Activated T-helper 2 cell treated with anti-CD3 and anti-CD28 coated beads, Interferon-gamma antibody, Interleukin-2, Interleukin-4, amounts not matched to agents 10 μg/mL and 5 μg/mL and 100 μg/mL, durations not matched to agents 14 hours and 24 hours and 36 hours (primary cell): ENCODE data around the gene SLC44A3. TPM values are rescaled to one million over a fixed set of nuclear protein-coding genes. Genes with fewer than 3 reads are reported as not detected.

ENCODE experiments used
- DNase-seq: peaks from one replicate; pipeline ENCODE4 v3.0.0; 2021; ENCODE audit warnings: low spot score
- H3K27ac Mint-ChIP-seq: one replicate; pipeline ENCODE4 v1.8.0; 2021; ENCODE audit warnings: mixed read lengths
- H3K27me3 Mint-ChIP-seq: one replicate; pipeline ENCODE4 v1.8.0; 2021; ENCODE audit warnings: low read depth, mixed read lengths
- H3K36me3 Mint-ChIP-seq: one replicate; pipeline ENCODE4 v1.8.0; 2021; ENCODE audit warnings: low read depth, mixed read lengths
- H3K4me1 Mint-ChIP-seq: one replicate; pipeline ENCODE4 v1.8.0; 2021; ENCODE audit warnings: low read depth, mixed read lengths
- H3K4me3 Mint-ChIP-seq: one replicate; pipeline ENCODE4 v1.8.0; 2021; ENCODE audit warnings: low read depth, mild to moderate bottlenecking, moderate library complexity, mixed read lengths
- H3K9me3 Mint-ChIP-seq: one replicate; pipeline ENCODE4 v1.8.0; 2021; ENCODE audit warnings: mixed read lengths
- intact Hi-C: fragments of 100-400 bp; cut with micrococcal nuclease; formaldehyde crosslinking; loops from one replicate; pipeline ENCODE4 v1.15.1; 2023
- total RNA-seq: library from RNA; stranded (reverse); gene quantifications from 2 replicates; pipeline ENCODE4 v1.2.3, GENCODE V29; 2022

Gene SLC44A3, protein sequence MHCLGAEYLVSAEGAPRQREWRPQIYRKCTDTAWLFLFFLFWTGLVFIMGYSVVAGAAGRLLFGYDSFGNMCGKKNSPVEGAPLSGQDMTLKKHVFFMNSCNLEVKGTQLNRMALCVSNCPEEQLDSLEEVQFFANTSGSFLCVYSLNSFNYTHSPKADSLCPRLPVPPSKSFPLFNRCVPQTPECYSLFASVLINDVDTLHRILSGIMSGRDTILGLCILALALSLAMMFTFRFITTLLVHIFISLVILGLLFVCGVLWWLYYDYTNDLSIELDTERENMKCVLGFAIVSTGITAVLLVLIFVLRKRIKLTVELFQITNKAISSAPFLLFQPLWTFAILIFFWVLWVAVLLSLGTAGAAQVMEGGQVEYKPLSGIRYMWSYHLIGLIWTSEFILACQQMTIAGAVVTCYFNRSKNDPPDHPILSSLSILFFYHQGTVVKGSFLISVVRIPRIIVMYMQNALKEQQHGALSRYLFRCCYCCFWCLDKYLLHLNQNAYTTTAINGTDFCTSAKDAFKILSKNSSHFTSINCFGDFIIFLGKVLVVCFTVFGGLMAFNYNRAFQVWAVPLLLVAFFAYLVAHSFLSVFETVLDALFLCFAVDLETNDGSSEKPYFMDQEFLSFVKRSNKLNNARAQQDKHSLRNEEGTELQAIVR
- not detected in 2 replicates for total RNA-seq

GRCh38 chr1:94819945-94820746 is at the start of gene SLC44A3:
Gene SLC44A3, plus strand, starts transcription at chr1:94820357. Its CDS starts 95 bp downstream, at chr1:94820452.
- no peak for DNase-seq
- Mint-ChIP-seq H3K4me1 (peaks cover 3% of the 10 kb centered on the region), H3K4me3 (peak within 1 kb of the TSS; percentile 51), H3K9me3 (no peaks in the 10 kb centered on the region), H3K27me3 (peaks cover 56% of the 10 kb centered on the region), H3K36me3 (no peaks in the 10 kb centered on the region), H3K27ac (no peak within 1 kb of the TSS)
- intact Hi-C loops: no loop called here

- Mint-ChIP-seq H3K4me3 (no peak overlapping the region), H3K4me1 (no peaks in the 10 kb centered on the region), H3K27ac (no peak overlapping the region), H3K9me3 (no peaks in the 10 kb centered on the region), H3K27me3 (peaks cover 4% of the 10 kb centered on the region), H3K36me3 (no peaks in the 10 kb centered on the region)
- no peak for DNase-seq
- intact Hi-C loops: no loop called here
These were observed 47.9 kb upstream of the SLC44A3 start for GRCh38 chr1:94772230-94772641.

DNA sequence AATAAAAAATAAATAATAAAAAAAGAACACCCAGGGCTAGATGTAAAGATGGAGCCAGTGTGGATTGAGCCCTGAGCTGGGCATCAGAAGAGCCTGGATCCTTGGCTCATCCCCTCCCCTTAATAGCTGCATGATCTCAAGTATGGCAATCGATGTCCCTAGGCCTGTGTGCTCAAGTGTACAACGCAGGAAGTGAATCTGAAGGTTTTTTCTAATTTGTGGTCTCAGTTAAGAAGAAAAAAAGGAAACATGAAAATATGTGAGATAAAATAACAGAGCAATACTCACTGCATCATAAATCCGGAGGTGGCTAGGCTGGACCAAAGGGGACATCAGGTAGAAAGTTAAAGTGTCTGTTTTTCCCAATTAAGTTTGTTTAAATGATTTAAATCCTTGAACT is 47.3 kb upstream of the SLC44A3 start:
- no peak overlapping the region for H3K4me3 Mint-ChIP-seq

GRCh38 chr1:94773296-94773809 is 46.8 kb upstream of the SLC44A3 start:
- no peak for DNase-seq
- intact Hi-C loops: no loop called here
- H3K27me3 Mint-ChIP-seq: peaks cover 9% of the 10 kb centered on the region
- no peak overlapping the region for H3K27ac Mint-ChIP-seq
- no peaks in the 10 kb centered on the region for H3K4me1 Mint-ChIP-seq
- no peaks in the 10 kb centered on the region for H3K36me3 Mint-ChIP-seq
- H3K9me3 Mint-ChIP-seq: no peaks in the 10 kb centered on the region
- H3K4me3 Mint-ChIP-seq: no peak overlapping the region

More for the DNA sequence above, 47.3 kb upstream of the SLC44A3 start:
- no peak for DNase-seq
- Mint-ChIP-seq H3K27ac (no peak overlapping the region), H3K27me3 (peaks cover 6% of the 10 kb centered on the region), H3K9me3 (no peaks in the 10 kb centered on the region), H3K4me1 (no peaks in the 10 kb centered on the region), H3K36me3 (no peaks in the 10 kb centered on the region)
- intact Hi-C loops: no loop called here

GRCh38 chr1:94773931-94774422 is 46.2 kb upstream of the SLC44A3 start:
- Mint-ChIP-seq H3K4me3 (no peak overlapping the region), H3K27me3 (peaks cover 11% of the 10 kb centered on the region), H3K36me3 (no peaks in the 10 kb centered on the region), H3K9me3 (no peaks in the 10 kb centered on the region), H3K27ac (no peak overlapping the region), H3K4me1 (no peaks in the 10 kb centered on the region)
- intact Hi-C loops: no loop called here
- DNase-seq: no peak

DNA sequence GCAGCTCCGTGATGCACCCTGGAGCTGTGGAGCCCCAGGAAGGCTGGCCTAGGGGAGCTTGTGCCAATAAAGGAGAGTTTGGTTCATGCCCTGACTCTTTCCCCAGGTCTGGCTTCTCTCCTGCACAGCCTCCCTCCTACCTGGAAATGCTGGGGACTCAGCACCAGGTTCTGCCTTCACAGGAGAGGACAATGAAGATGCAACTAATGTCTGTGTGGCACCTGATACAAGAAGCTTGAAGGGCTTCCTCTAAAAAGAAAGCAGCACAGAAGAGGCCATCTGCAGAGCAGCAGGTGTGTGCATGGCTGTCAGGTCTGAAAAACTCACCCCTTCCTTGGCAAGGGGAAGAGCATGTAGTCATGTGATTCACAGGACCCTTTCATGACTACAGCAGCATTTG is 43.7 kb upstream of the SLC44A3 start:
- H3K4me1 Mint-ChIP-seq: no peaks in the 10 kb centered on the region
- H3K27me3 Mint-ChIP-seq: peaks cover 25% of the 10 kb centered on the region
- no peaks in the 10 kb centered on the region for H3K36me3 Mint-ChIP-seq
- no peak overlapping the region for H3K4me3 Mint-ChIP-seq
- H3K27ac Mint-ChIP-seq: no peak overlapping the region
- DNase-seq: no peak
- intact Hi-C loops: no loop called here
- H3K9me3 Mint-ChIP-seq: no peaks in the 10 kb centered on the region

DNA sequence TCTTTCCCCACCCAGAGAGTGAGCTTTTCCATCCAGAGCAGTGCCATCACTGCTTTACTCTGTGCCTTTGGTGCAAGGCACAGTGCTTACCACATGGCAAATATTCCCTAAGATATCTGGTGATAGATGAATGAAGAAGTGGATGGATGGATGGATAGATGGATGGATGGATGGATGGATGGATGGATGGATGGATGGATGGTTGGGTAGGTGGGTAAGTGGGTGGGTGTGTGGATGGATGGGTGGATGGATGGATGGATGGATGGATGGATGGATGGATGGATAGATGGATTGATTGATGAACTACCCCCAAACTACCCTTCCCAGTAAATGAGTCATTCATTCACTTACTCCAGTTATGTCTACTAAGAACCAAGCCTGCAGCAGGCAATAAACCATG is 42.9 kb upstream of the SLC44A3 start:
- H3K27me3 Mint-ChIP-seq: peaks cover 25% of the 10 kb centered on the region
- H3K27ac Mint-ChIP-seq: no peak overlapping the region
- no peaks in the 10 kb centered on the region for H3K4me1 Mint-ChIP-seq
- no peaks in the 10 kb centered on the region for H3K36me3 Mint-ChIP-seq
- no peaks in the 10 kb centered on the region for H3K9me3 Mint-ChIP-seq
- H3K4me3 Mint-ChIP-seq: no peak overlapping the region
- intact Hi-C loops: no loop called here
- no peak for DNase-seq

DNA sequence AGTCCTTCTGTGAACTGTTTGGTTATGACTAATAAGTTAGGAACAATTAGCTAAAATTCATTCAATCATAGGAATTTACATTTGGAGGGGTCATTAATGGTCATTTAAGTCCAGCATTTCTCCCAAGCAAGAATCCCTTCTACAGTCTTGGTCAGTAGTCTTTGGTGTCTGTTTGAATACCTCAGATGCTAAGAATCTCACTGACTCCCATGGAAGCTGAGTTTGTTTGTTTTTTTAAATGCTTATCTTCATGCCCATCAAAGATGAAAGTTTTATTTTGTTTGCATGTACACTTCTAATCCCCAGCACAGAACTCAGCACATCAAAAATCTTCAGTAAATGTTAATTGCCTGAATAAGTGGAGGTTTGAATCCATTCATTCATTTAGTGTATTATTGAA is 41.3 kb upstream of the SLC44A3 start:
- H3K36me3 Mint-ChIP-seq: no peaks in the 10 kb centered on the region
- intact Hi-C loops: no loop called here
- no peak overlapping the region for H3K27ac Mint-ChIP-seq
- H3K9me3 Mint-ChIP-seq: no peaks in the 10 kb centered on the region
- no peak for DNase-seq
- H3K4me1 Mint-ChIP-seq: no peaks in the 10 kb centered on the region
- H3K27me3 Mint-ChIP-seq: peaks cover 28% of the 10 kb centered on the region
- no peak overlapping the region for H3K4me3 Mint-ChIP-seq

GRCh38 chr1:94783342-94784189 is 36.6 kb upstream of the SLC44A3 start:
- DNase-seq: no peak
- Mint-ChIP-seq H3K27me3 (peaks cover 39% of the 10 kb centered on the region), H3K4me1 (no peaks in the 10 kb centered on the region), H3K27ac (no peak overlapping the region), H3K36me3 (no peaks in the 10 kb centered on the region), H3K4me3 (no peak overlapping the region), H3K9me3 (no peaks in the 10 kb centered on the region)
- intact Hi-C loops: no loop called here

DNA sequence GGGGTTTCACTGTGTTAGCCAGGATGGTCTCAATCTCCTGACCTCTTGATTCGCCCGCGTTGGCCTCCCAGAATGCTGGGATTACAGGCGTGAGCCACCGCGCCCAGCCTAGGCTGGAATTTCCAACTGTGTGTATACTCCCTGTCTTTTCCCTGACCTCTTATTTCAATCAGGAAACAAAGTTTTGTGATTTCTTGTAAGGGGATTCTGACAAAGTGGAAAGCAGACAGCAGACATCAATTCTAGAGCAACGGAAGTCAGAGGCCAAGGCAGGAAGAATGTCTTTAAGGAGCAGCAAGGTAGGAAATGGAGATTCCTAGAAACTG is 36.0 kb upstream of the SLC44A3 start:
- intact Hi-C loops: no loop called here
- H3K36me3 Mint-ChIP-seq: no peaks in the 10 kb centered on the region
- H3K27me3 Mint-ChIP-seq: peaks cover 39% of the 10 kb centered on the region
- H3K4me3 Mint-ChIP-seq: no peak overlapping the region
- no peaks in the 10 kb centered on the region for H3K9me3 Mint-ChIP-seq
- DNase-seq: no peak
- H3K27ac Mint-ChIP-seq: no peak overlapping the region
- H3K4me1 Mint-ChIP-seq: no peaks in the 10 kb centered on the region

DNA sequence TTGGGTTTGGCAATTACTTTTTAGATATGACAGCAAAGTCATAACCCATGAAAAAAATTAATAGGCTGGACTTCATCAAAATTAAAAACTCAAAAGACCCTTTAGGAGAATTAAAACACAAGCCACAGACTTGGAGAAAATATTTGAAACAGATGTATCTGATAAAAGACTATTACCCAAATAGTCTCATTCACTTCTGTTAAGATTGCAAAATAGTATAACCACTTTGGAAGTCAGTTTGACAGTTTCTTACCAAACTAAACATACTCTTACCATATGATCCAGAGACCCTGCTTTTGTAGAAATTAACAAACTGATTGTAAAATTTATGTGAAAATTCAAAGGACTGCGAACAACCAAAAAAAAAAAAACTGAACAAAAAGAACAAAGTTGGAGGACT is 32.5 kb upstream of the SLC44A3 start:
- H3K36me3 Mint-ChIP-seq: no peaks in the 10 kb centered on the region
- H3K4me1 Mint-ChIP-seq: peaks cover 7% of the 10 kb centered on the region
- DNase-seq: no peak
- intact Hi-C loops: loop anchor here (5.0 kb wide), 1 partner anchor 50 kb away; no protein-coding TSS in a partner anchor
- H3K9me3 Mint-ChIP-seq: no peaks in the 10 kb centered on the region
- H3K4me3 Mint-ChIP-seq: no peak overlapping the region
- H3K27me3 Mint-ChIP-seq: peaks cover 33% of the 10 kb centered on the region
- H3K27ac Mint-ChIP-seq: no peak overlapping the region

DNA sequence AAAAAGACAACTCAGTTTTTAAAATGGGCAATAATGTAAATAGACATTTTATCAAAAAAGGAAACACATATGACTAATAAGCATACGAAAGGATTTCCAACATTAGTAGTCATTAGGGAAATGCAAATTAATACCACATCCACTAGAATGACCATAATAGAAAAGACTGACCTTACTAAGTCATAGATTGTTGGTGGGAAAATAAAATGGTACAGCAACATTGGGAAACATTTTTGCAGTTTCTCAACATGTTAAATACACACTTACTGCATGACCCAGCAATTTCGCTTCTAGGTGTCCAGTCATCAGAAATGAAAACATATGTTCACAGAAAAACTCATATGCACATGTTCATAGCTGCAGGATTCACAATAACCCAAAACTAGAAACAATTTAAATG is 29.9 kb upstream of the SLC44A3 start:
- H3K9me3 Mint-ChIP-seq: no peaks in the 10 kb centered on the region
- H3K4me3 Mint-ChIP-seq: no peak overlapping the region
- H3K27me3 Mint-ChIP-seq: peaks cover 28% of the 10 kb centered on the region
- H3K36me3 Mint-ChIP-seq: no peaks in the 10 kb centered on the region
- H3K27ac Mint-ChIP-seq: no peak overlapping the region
- peaks cover 10% of the 10 kb centered on the region for H3K4me1 Mint-ChIP-seq
- no peak for DNase-seq
- intact Hi-C loops: no loop called here
